Melanocyte of skin (primary cell): ENCODE measurements around the gene PSMD5. TPM values are rescaled to one million over a fixed set of nuclear protein-coding genes. Genes with fewer than 3 reads are reported as not detected.

Experiments
- total RNA-seq, 2 donors: library from RNA; depleted of rRNA; stranded (reverse); fragments of >200 nt; gene quantifications; 2 replicates each; pipeline ENCODE4 v1.2.3, GENCODE V29; 2012

The PSMD5 gene
- 10 to 100 TPM; 20.6 to 22.6 TPM for total RNA-seq

GRCh38 chr9:120842685-120843485 lies at the start of gene PSMD5:
PSMD5 (minus strand) TSS chr9:120842922; CDS start chr9:120842909, 13 bp downstream.

GRCh38 chr9:120876842-120877240 lies 34.1 kb upstream of the PSMD5 start, which contains the start of gene PHF19:
PHF19 (minus strand) TSS chr9:120877188; CDS start chr9:120874741, 2,447 bp downstream.

GRCh38 chr9:120792898-120793765 lies 49.6 kb downstream of the PSMD5 start, which contains the start of gene FBXW2:
FBXW2 (minus strand) TSS chr9:120793416; CDS start chr9:120788258, 5,158 bp downstream.

Other genes with a start within 250 kb of the PSMD5 start
- 10 to 100 TPM; 16.7 to 18.2 TPM for gene MEGF9, start 128.5 kb downstream of the PSMD5 start, total RNA-seq
- gene FBXW2, start 49.5 kb downstream of the PSMD5 start, total RNA-seq, result 10 to 100 TPM; 21.3 to 35.0 TPM
- 10 to 100 TPM; 24.4 to 72.3 TPM for gene PHF19, start 34.3 kb upstream of the PSMD5 start, total RNA-seq
- 1 to 10 TPM in 1 of 2 donors, under 1 TPM in 1; 1.00 to 3.4 TPM for gene TRAF1, start 83.9 kb upstream of the PSMD5 start, total RNA-seq
- gene C5, start 207.4 kb upstream of the PSMD5 start, total RNA-seq, result 1 to 10 TPM; 1.4 to 2.7 TPM
- 10 to 100 TPM; 11.7 to 12.0 TPM for gene CNTRL, start 232.0 kb upstream of the PSMD5 start, total RNA-seq